Gastrocnemius medialis (tissue), 4 donors: ENCODE results near the gene CALML5. TPM values are rescaled to one million over a fixed set of nuclear protein-coding genes. Genes with fewer than 3 reads are reported as not detected.

ENCODE experiments used
- ATAC-seq, 2 donors: fragments of 150-250 bp; one replicate each; pipeline ENCODE4 v1.9.1; 2016
- DNase-seq, 2 donors: peaks; one replicate each; pipeline ENCODE4 v3.0.0-alpha.2; 2019
- H3K27ac ChIP-seq, 4 donors: fragments of 200-600 bp; sonication (generic); 1 replicate in 1 of 4; 2 replicates in 3 of 4; pipeline ENCODE4 v1.5.1; 2016 to 2018; ENCODE audit warnings: mild to moderate bottlenecking in 2 of 4, moderate library complexity in 1 of 4
- H3K27me3 ChIP-seq, 3 donors: fragments of 200-600 bp; sonication (generic) in 2 of 3; 1 replicate in 1 of 3; 2 replicates in 2 of 3; pipeline versions ENCODE4 v1.5.1 to v1.6.0; 2016 to 2019; ENCODE audit warnings: mild to moderate bottlenecking in 1 of 3, moderate library complexity in 1 of 3
- H3K36me3 ChIP-seq, 2 donors: fragments of 200-600 bp; sonication (generic) in 1 of 2; one replicate each; pipeline ENCODE4 v1.5.1; 2017 to 2018
- H3K4me1 ChIP-seq, 2 donors: fragments of 200-600 bp; sonication (generic) in 1 of 2; one replicate each; pipeline ENCODE4 v1.5.1; 2016 to 2017; ENCODE audit warnings: mild to moderate bottlenecking in 2 of 2
- H3K4me3 ChIP-seq, 4 donors: fragments of 200-600 bp; sonication (generic) in 3 of 4; 1 replicate in 1 of 4; 2 replicates in 3 of 4; pipeline ENCODE4 v1.5.1; 2016 to 2019; ENCODE audit warnings: mild to moderate bottlenecking in 2 of 4
- H3K9me3 ChIP-seq, 3 donors: fragments of 200-600 bp; sonication (generic) in 2 of 3; 1 replicate in 1 of 3; 2 replicates in 2 of 3; pipeline ENCODE4 v1.5.1; 2016 to 2019
- CTCF ChIP-seq, 5 experiments: fragments of 450-650 bp in 3 of 5; fragments of 200-600 bp in 2 of 5; sonication (generic) in 2 of 5; IDR thresholded peaks in 4 of 5; conservative IDR thresholded peaks in 1 of 5; 1 replicate in 4 of 5; 2 replicates in 1 of 5; pipeline ENCODE4 v1.5.1; 2016 to 2019; ENCODE audit warnings: antibody characterized with exemption in 5 of 5, mild to moderate bottlenecking in 3 of 5, moderate library complexity in 3 of 5
- POLR2A ChIP-seq, 2 donors: fragments of 450-650 bp; IDR thresholded peaks; one replicate each; pipeline ENCODE4 v1.6.1; 2017; ENCODE audit warnings: antibody characterized with exemption in 2 of 2, mild to moderate bottlenecking in 2 of 2, moderate library complexity in 2 of 2
- in situ Hi-C, 4 donors: fragments of 200-750 bp; cut with MboI; loops; one replicate each; pipeline versions ENCODE4 v1.15.0 to v1.8.0; 2017; ENCODE audit warnings: low sequenced_read_pairs in 4 of 4
- intact Hi-C: fragments of 100-400 bp; cut with DNase I; formaldehyde crosslinking; loops from one replicate; pipeline ENCODE4 v1.15.1; 2023; ENCODE audit warnings: low total_unique reads
- total RNA-seq, 4 donors: library from RNA; depleted of rRNA; stranded (reverse); fragments of >200 nt; gene quantifications; one replicate each; pipeline versions ENCODE4 v1.1.0 to v1.2.3, GENCODE V29; 2016

CALML5 gene
- total RNA-seq, 4 donors from 2014 or later = not detected

GRCh38 chr10:5458949-5459747 lies 40.2 kb downstream of the CALML5 start:
- no peak for TF ChIP-seq POLR2A (IDR thresholded peaks at IDR 0.05)
- TF ChIP-seq CTCF (IDR thresholded peaks at IDR 0.05 in 4 of 5, conservative IDR thresholded peaks at IDR 0.05 in 1 of 5) = no peak
- Histone ChIP-seq H3K27me3 (no peaks in the 10 kb centered on the region), H3K4me1 (peaks cover 0 to 7% of the 10 kb centered on the region in 2 donors), H3K4me3 (no peak overlapping the region), H3K36me3 (peaks cover 6 to 50% of the 10 kb centered on the region in 2 donors), H3K27ac (no peak overlapping the region), H3K9me3 (no peaks in the 10 kb centered on the region)
- in situ Hi-C loops = no loop called here
- ATAC-seq = no peak
- intact Hi-C loops = no loop called here
- DNase-seq = no peak

- intact Hi-C loops = no loop called here
- Histone ChIP-seq H3K9me3 (no peaks in the 10 kb centered on the region), H3K4me1 (peaks cover 0 to 7% of the 10 kb centered on the region in 2 donors), H3K4me3 (no peak overlapping the region), H3K36me3 (peaks cover 6 to 57% of the 10 kb centered on the region in 2 donors), H3K27me3 (no peaks in the 10 kb centered on the region), H3K27ac (no peak overlapping the region)
- in situ Hi-C loops = no loop called here
- no peak for DNase-seq
- TF ChIP-seq CTCF (IDR thresholded peaks at IDR 0.05 in 4 of 5, conservative IDR thresholded peaks at IDR 0.05 in 1 of 5) = no peak
- TF ChIP-seq POLR2A (IDR thresholded peaks at IDR 0.05) = no peak
- no peak for ATAC-seq
Measured at GRCh38 chr10:5458425-5458824, 40.9 kb downstream of the CALML5 start.

- no peaks in the 10 kb centered on the region for H3K9me3 ChIP-seq
- ATAC-seq (no peak), DNase-seq (no peak)
- intact Hi-C loops = no loop called here
- H3K36me3 ChIP-seq = peaks cover 6 to 64% of the 10 kb centered on the region in 2 donors
- no peak overlapping the region for H3K27ac ChIP-seq
- H3K4me1 ChIP-seq = peaks cover 0 to 7% of the 10 kb centered on the region in 2 donors
- in situ Hi-C loops = no loop called here
- H3K4me3 ChIP-seq = no peak overlapping the region
- H3K27me3 ChIP-seq = no peaks in the 10 kb centered on the region
- TF ChIP-seq POLR2A (IDR thresholded peaks at IDR 0.05) = no peak
Measured at GRCh38 chr10:5457741-5458140, 41.6 kb downstream of the CALML5 start.

- TF ChIP-seq POLR2A (IDR thresholded peaks at IDR 0.05) = no peak
- TF ChIP-seq CTCF (IDR thresholded peaks at IDR 0.05 in 4 of 5, conservative IDR thresholded peaks at IDR 0.05 in 1 of 5) = no peak
- no peak for DNase-seq
- Histone ChIP-seq H3K36me3 (peaks cover 6 to 72% of the 10 kb centered on the region in 2 donors), H3K27me3 (no peaks in the 10 kb centered on the region), H3K4me3 (no peak overlapping the region), H3K4me1 (no peaks in the 10 kb centered on the region), H3K9me3 (no peaks in the 10 kb centered on the region), H3K27ac (no peak overlapping the region)
- in situ Hi-C loops (no loop called here), intact Hi-C loops (no loop called here)
- no peak for ATAC-seq
Measured at GRCh38 chr10:5456563-5456962, 42.8 kb downstream of the CALML5 start.

- intact Hi-C loops = no loop called here
- in situ Hi-C loops = loop anchor here in 1 of 4 donors (5.0 kb wide), 1 partner anchor 168 kb away; no protein-coding TSS in a partner anchor
- Histone ChIP-seq H3K36me3 (peaks cover 6 to 66% of the 10 kb centered on the region in 2 donors), H3K4me1 (peaks cover 10% of the 10 kb centered on the region in 2 donors), H3K9me3 (no peaks in the 10 kb centered on the region), H3K27me3 (no peaks in the 10 kb centered on the region), H3K4me3 (no peak overlapping the region), H3K27ac (no peak overlapping the region)
- TF ChIP-seq CTCF (IDR thresholded peaks at IDR 0.05 in 4 of 5, conservative IDR thresholded peaks at IDR 0.05 in 1 of 5) (no peak), POLR2A (IDR thresholded peaks at IDR 0.05) (no peak)
- DNase-seq (no peak), ATAC-seq (no peak)
Measured at GRCh38 chr10:5453749-5454489, 45.5 kb downstream of the CALML5 start.
